Measurements from ENCODE around the gene SOCS1. TPM values are rescaled to one million over a fixed set of nuclear protein-coding genes. Genes with fewer than 3 reads are reported as not detected.
A peak's percentile ranks its signal among the peaks of the same experiment; 100 is the strongest.

SOCS1 gene
- total RNA-seq, 1 donor: 1.1 TPM

DNA sequence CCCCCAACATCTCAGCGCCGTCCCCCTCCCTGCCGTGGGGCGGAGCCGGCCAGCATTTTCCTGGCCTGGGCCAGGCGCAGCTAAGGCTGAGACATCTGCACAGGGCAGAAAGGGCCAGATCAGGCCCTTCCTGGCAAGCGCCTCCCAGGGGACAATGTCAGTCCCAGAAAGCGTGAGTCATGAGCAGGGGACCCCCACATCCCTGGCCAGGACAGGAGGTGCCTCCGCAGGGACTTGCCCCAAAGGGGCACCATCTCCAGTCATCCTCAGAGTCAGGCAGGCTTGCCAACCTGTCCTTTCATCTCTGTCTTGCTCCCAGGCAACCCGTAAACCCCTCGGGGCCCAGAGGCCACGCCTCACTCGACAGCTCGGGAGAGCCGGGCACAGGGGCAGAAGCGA lies 43.2 kb downstream of the SOCS1 start:
- TF ChIP-seq, protein P1, sequence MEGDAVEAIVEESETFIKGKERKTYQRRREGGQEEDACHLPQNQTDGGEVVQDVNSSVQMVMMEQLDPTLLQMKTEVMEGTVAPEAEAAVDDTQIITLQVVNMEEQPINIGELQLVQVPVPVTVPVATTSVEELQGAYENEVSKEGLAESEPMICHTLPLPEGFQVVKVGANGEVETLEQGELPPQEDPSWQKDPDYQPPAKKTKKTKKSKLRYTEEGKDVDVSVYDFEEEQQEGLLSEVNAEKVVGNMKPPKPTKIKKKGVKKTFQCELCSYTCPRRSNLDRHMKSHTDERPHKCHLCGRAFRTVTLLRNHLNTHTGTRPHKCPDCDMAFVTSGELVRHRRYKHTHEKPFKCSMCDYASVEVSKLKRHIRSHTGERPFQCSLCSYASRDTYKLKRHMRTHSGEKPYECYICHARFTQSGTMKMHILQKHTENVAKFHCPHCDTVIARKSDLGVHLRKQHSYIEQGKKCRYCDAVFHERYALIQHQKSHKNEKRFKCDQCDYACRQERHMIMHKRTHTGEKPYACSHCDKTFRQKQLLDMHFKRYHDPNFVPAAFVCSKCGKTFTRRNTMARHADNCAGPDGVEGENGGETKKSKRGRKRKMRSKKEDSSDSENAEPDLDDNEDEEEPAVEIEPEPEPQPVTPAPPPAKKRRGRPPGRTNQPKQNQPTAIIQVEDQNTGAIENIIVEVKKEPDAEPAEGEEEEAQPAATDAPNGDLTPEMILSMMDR (IDR thresholded peaks at IDR 0.05; ENCODE audit: extremely low read depth, low read depth, low read length): no peak
- H3K4me2 ChIP-seq (ENCODE audit: insufficient read depth, low read length): no peak overlapping the region
- no peaks in the 10 kb centered on the region for H4K20me1 ChIP-seq (ENCODE audit: insufficient read depth, low read length)
- H3K27me3 ChIP-seq (ENCODE audit: insufficient read depth, low read length): peaks cover 5% of the 10 kb centered on the region
- no peak overlapping the region for H3K27ac ChIP-seq (ENCODE audit: low read depth, low read length)
- DNase-seq (ENCODE audit: insufficient read length, low spot score, missing footprints): peak; percentile 46
- H3K4me1 ChIP-seq (ENCODE audit: insufficient read depth, low read length): no peaks in the 10 kb centered on the region
- no peak overlapping the region for H3K4me3 ChIP-seq (ENCODE audit: insufficient read depth, low read length)
- no peaks in the 10 kb centered on the region for H3K79me2 ChIP-seq (ENCODE audit: insufficient read depth, low read length)
- H2AFZ ChIP-seq (ENCODE audit: low read length): no peak overlapping the region
- no peaks in the 10 kb centered on the region for H3K36me3 ChIP-seq (ENCODE audit: insufficient read depth, low read length)
- H3K9me3 ChIP-seq (ENCODE audit: low read depth, low read length): peaks cover 5% of the 10 kb centered on the region

DNA sequence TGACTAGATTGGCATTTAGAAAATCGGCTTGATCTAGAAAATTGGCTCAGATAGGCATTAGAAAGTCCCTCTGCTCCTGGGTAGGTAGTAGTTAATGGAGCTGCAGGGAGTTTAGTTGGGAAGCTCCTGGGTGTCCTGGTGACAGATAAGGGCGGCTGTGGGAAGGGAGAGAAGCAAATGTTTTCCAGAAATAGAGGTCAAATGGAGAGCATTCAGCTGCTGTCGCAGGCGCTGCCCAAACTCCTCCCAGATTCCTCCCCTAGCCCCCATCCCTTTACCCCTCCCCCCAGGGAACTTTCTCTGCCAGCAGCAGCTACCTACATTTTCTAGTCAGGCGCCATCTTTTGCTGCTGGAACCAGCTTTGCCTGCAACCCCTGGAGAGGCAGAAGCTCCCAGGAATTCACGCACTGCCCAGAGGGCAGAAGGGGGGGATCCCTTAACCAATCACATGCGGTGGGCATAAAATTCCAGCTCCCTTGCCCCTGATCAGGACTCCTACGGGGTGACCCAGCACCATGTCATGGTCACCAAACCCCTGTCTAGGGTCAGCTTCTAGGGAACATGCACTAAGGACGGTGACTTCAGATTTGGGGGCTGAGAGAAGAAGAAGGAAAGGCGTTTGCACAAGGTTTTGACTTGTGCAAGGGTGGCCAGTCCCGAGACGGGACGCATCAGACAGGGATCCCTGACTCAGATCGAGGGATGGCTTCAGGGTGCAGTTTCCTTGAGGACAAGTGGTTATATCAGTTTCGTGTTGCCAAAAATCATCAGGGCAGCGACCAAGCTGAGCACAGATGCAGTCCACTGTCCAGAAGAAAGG lies 43.8 kb downstream of the SOCS1 start:
- no peaks in the 10 kb centered on the region for H3K79me2 ChIP-seq (ENCODE audit: insufficient read depth, low read length)
- H3K27me3 ChIP-seq (ENCODE audit: insufficient read depth, low read length): peaks cover 5% of the 10 kb centered on the region
- no peak overlapping the region for H3K4me2 ChIP-seq (ENCODE audit: insufficient read depth, low read length)
- H2AFZ ChIP-seq (ENCODE audit: low read length): no peak overlapping the region
- H3K4me3 ChIP-seq (ENCODE audit: insufficient read depth, low read length): no peak overlapping the region
- peak; percentile 34 for DNase-seq (ENCODE audit: insufficient read length, low spot score, missing footprints)
- H3K9me3 ChIP-seq (ENCODE audit: low read depth, low read length): peaks cover 7% of the 10 kb centered on the region
- H3K4me1 ChIP-seq (ENCODE audit: insufficient read depth, low read length): no peaks in the 10 kb centered on the region
- no peaks in the 10 kb centered on the region for H4K20me1 ChIP-seq (ENCODE audit: insufficient read depth, low read length)
- TF ChIP-seq, protein P1 (IDR thresholded peaks at IDR 0.05; ENCODE audit: extremely low read depth, low read depth, low read length): no peak
- H3K27ac ChIP-seq (ENCODE audit: low read depth, low read length): no peak overlapping the region
- H3K36me3 ChIP-seq (ENCODE audit: insufficient read depth, low read length): no peaks in the 10 kb centered on the region

DNA sequence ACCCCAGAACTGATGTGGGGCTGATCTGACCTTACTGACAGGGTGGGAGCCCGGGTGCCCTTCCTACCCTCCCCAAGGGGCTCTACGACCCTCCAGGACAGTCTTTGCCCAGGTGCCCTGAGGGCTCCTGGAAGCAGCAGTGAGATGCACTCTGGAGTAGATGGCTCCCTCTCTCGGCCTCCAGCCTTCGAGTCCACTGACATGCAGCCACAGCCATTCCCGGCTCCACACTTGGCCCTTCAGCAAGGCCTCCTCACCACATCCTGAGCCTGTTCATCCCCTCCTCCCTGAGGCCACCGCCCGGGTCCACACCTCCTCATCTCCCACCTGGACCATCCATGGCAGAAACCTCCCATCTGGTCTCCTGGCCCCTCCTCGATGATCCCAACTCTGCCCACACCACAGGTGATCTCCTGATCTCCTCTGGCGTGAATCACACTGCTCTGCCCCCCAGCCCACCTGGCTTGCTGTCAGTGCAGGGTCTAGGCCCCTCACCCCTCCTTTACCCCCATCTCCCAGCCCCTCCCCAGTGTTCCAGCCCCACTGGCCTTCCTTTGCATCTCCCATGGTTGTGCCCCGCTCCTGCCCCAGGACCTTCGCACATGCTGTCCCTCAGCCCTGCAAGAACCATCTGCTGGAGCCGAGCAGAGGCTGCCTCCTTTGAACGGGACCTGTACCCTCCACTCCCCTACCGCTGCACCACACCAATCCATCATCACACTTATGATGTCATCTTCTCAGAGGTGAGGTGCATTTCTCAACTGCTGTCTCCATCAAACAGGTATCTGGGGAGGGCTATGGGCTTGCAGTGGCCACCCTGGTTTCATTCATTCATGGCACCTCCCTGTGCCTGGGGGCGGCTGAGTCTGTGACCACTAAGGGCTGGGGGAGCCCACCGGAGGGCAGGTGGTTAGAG lies 44.7 kb downstream of the SOCS1 start:
- peaks cover 5% of the 10 kb centered on the region for H3K27me3 ChIP-seq (ENCODE audit: insufficient read depth, low read length)
- H3K27ac ChIP-seq (ENCODE audit: low read depth, low read length): no peak overlapping the region
- H3K36me3 ChIP-seq (ENCODE audit: insufficient read depth, low read length): no peaks in the 10 kb centered on the region
- TF ChIP-seq, protein P1 (IDR thresholded peaks at IDR 0.05; ENCODE audit: extremely low read depth, low read depth, low read length): no peak
- no peaks in the 10 kb centered on the region for H3K4me1 ChIP-seq (ENCODE audit: insufficient read depth, low read length)
- no peaks in the 10 kb centered on the region for H4K20me1 ChIP-seq (ENCODE audit: insufficient read depth, low read length)
- H3K4me2 ChIP-seq (ENCODE audit: insufficient read depth, low read length): no peak overlapping the region
- no peak overlapping the region for H2AFZ ChIP-seq (ENCODE audit: low read length)
- H3K4me3 ChIP-seq (ENCODE audit: insufficient read depth, low read length): no peak overlapping the region
- peaks cover 5% of the 10 kb centered on the region for H3K9me3 ChIP-seq (ENCODE audit: low read depth, low read length)
- DNase-seq (ENCODE audit: insufficient read length, low spot score, missing footprints): peak; percentile 5
- no peaks in the 10 kb centered on the region for H3K79me2 ChIP-seq (ENCODE audit: insufficient read depth, low read length)

DNA sequence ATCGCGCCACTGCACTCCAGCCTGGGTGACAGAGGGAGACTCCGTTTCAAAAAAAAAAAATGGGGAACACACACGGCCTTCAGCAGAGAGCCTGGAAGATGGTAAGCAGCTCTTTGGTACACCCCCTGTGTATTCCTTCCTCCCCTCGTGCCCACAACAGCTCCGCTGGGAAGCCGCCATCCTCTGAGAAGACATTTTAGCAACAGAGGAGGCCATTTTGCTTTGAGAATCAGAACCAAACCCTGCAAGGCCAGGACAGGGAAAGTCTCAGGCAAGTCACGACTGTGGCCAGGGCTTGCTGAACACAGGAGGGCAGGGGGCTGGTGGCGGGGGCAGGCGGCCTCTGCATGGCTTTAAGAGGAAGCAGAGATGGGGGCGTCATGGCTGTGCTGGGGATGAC lies 45.7 kb downstream of the SOCS1 start:
- no peak overlapping the region for H3K27ac ChIP-seq (ENCODE audit: low read depth, low read length)
- no peaks in the 10 kb centered on the region for H3K36me3 ChIP-seq (ENCODE audit: insufficient read depth, low read length)
- no peaks in the 10 kb centered on the region for H3K4me1 ChIP-seq (ENCODE audit: insufficient read depth, low read length)
- DNase-seq (ENCODE audit: insufficient read length, low spot score, missing footprints): no peak
- H3K4me2 ChIP-seq (ENCODE audit: insufficient read depth, low read length): no peak overlapping the region
- H2AFZ ChIP-seq (ENCODE audit: low read length): no peak overlapping the region
- H3K4me3 ChIP-seq (ENCODE audit: insufficient read depth, low read length): no peak overlapping the region
- TF ChIP-seq, protein P1 (IDR thresholded peaks at IDR 0.05; ENCODE audit: extremely low read depth, low read depth, low read length): no peak
- H3K27me3 ChIP-seq (ENCODE audit: insufficient read depth, low read length): peaks cover 5% of the 10 kb centered on the region
- no peaks in the 10 kb centered on the region for H3K79me2 ChIP-seq (ENCODE audit: insufficient read depth, low read length)
- H4K20me1 ChIP-seq (ENCODE audit: insufficient read depth, low read length): no peaks in the 10 kb centered on the region
- peaks cover 2% of the 10 kb centered on the region for H3K9me3 ChIP-seq (ENCODE audit: low read depth, low read length)
